Measurements from ENCODE around the gene CCT3.

The CCT3 gene

GRCh38 chr1:156266051-156266450, 72.0 kb downstream of the CCT3 start:
- peaks cover 13% of the 10 kb centered on the region; the same call in 1 of the 2 replicates for H3K36me3 ChIP-seq (ENCODE audit: low read length)
- no peak overlapping the region for H3K4me3 ChIP-seq (ENCODE audit: insufficient read depth, low read length, poor library complexity, severe bottlenecking)
- H3K79me2 ChIP-seq (ENCODE audit: insufficient read depth, low read length), result no peaks in the 10 kb centered on the region; the same call in 1 of the 2 replicates
- H3K9me3 ChIP-seq (ENCODE audit: insufficient read depth, low read length), result no peaks in the 10 kb centered on the region
- no peak overlapping the region for H3K4me2 ChIP-seq (ENCODE audit: low read depth, low read length, poor library complexity, severe bottlenecking)
- H3K27ac ChIP-seq (ENCODE audit: low read depth, low read length), result no peak overlapping the region
- no peak overlapping the region for H3K9ac ChIP-seq (ENCODE audit: low read length)
- no peaks in the 10 kb centered on the region for H3K9me2 ChIP-seq (replicated peaks; ENCODE audit: insufficient read depth, low read length)
- H3F3A ChIP-seq (ENCODE audit: insufficient read depth), result no peaks in the 10 kb centered on the region
- TF ChIP-seq EZH2phosphoT487 (conservative IDR thresholded peaks at IDR 0.05; ENCODE audit: low read length), result no peak
- TF ChIP-seq CTCF (IDR thresholded peaks at IDR 0.05; ENCODE audit: insufficient read depth, low read length, poor library complexity, severe bottlenecking), result no peak
- no peaks in the 10 kb centered on the region for H3K27me3 ChIP-seq (ENCODE audit: low read length)
- H2AFZ ChIP-seq (ENCODE audit: low read depth, low read length, severe bottlenecking), result no peak overlapping the region
- no peaks in the 10 kb centered on the region for H4K20me1 ChIP-seq (ENCODE audit: low read depth, low read length)

- H3K9me3 ChIP-seq (ENCODE audit: insufficient read depth, low read length), result no peaks in the 10 kb centered on the region
- no peak overlapping the region for H3K27ac ChIP-seq (ENCODE audit: low read depth, low read length)
- no peaks in the 10 kb centered on the region; the same call in 1 of the 2 replicates for H3K79me2 ChIP-seq (ENCODE audit: insufficient read depth, low read length)
- no peaks in the 10 kb centered on the region for H3K9me2 ChIP-seq (replicated peaks; ENCODE audit: insufficient read depth, low read length)
- H2AFZ ChIP-seq (ENCODE audit: low read depth, low read length, severe bottlenecking), result no peak overlapping the region
- TF ChIP-seq CTCF (IDR thresholded peaks at IDR 0.05; ENCODE audit: insufficient read depth, low read length, poor library complexity, severe bottlenecking), result no peak
- no peak for TF ChIP-seq EZH2phosphoT487 (conservative IDR thresholded peaks at IDR 0.05; ENCODE audit: low read length)
- H3F3A ChIP-seq (ENCODE audit: insufficient read depth), result no peaks in the 10 kb centered on the region
- no peak overlapping the region for H3K4me3 ChIP-seq (ENCODE audit: insufficient read depth, low read length, poor library complexity, severe bottlenecking)
- H3K9ac ChIP-seq (ENCODE audit: low read length), result no peak overlapping the region
- H3K27me3 ChIP-seq (ENCODE audit: low read length), result no peaks in the 10 kb centered on the region
- no peaks in the 10 kb centered on the region for H4K20me1 ChIP-seq (ENCODE audit: low read depth, low read length)
- H3K4me2 ChIP-seq (ENCODE audit: low read depth, low read length, poor library complexity, severe bottlenecking), result no peak overlapping the region
- peaks cover 23% of the 10 kb centered on the region; the same call in 1 of the 2 replicates for H3K36me3 ChIP-seq (ENCODE audit: low read length)
Observed at GRCh38 chr1:156263288-156263655, 74.8 kb downstream of the CCT3 start.

GRCh38 chr1:156262461-156263287, 75.4 kb downstream of the CCT3 start:
- Histone ChIP-seq H3K9me3 (ENCODE audit: insufficient read depth, low read length) (no peaks in the 10 kb centered on the region), H3K27ac (ENCODE audit: low read depth, low read length) (no peak overlapping the region), H3K79me2 (ENCODE audit: insufficient read depth, low read length) (no peaks in the 10 kb centered on the region; the same call in 1 of the 2 replicates), H3K4me2 (ENCODE audit: low read depth, low read length, poor library complexity, severe bottlenecking) (no peak overlapping the region), H4K20me1 (ENCODE audit: low read depth, low read length) (no peaks in the 10 kb centered on the region), H3K36me3 (ENCODE audit: low read length) (peaks cover 23% of the 10 kb centered on the region; the same call in 1 of the 2 replicates), H3K27me3 (ENCODE audit: low read length) (no peaks in the 10 kb centered on the region), H3K4me3 (ENCODE audit: insufficient read depth, low read length, poor library complexity, severe bottlenecking) (no peak overlapping the region), H2AFZ (ENCODE audit: low read depth, low read length, severe bottlenecking) (no peak overlapping the region), H3K9me2 (replicated peaks; ENCODE audit: insufficient read depth, low read length) (no peaks in the 10 kb centered on the region), H3K9ac (ENCODE audit: low read length) (no peak overlapping the region), H3F3A (ENCODE audit: insufficient read depth) (no peaks in the 10 kb centered on the region)
- no peak for TF ChIP-seq CTCF (IDR thresholded peaks at IDR 0.05; ENCODE audit: insufficient read depth, low read length, poor library complexity, severe bottlenecking)
- no peak for TF ChIP-seq EZH2phosphoT487 (conservative IDR thresholded peaks at IDR 0.05; ENCODE audit: low read length)

All from SU-DHL-6 (cell line).